HG02588 (cell line): ENCODE data around the gene TFCP2L1.
"Not testable (repeated sequence)": the region's sequence is repeated elsewhere in the genome, so short reads cannot be mapped to it uniquely, and the experiment has no call there.

Source experiments
- ATAC-seq: cut with Tn5 transposase; IDR thresholded peaks from one replicate; pipeline ENCODE4 v1.9.1; 2021; ENCODE audit warnings: mild to moderate bottlenecking, moderate library complexity; ENCODE audit not compliant: unreplicated experiment

The TFCP2L1 gene

GRCh38 chr2:121227381-121228144 lies 57.4 kb downstream of the TFCP2L1 start:
- not testable (repeated sequence) for ATAC-seq

GRCh38 chr2:121225681-121226080 lies 59.3 kb downstream of the TFCP2L1 start:
- not testable (repeated sequence) for ATAC-seq

GRCh38 chr2:121220995-121221394 lies 64.0 kb downstream of the TFCP2L1 start:
- ATAC-seq, result no peak

- ATAC-seq, result no peak
Measured at GRCh38 chr2:121219866-121220265, 65.1 kb downstream of the TFCP2L1 start.

- no peak for ATAC-seq
Measured at GRCh38 chr2:121218386-121218938, 66.5 kb downstream of the TFCP2L1 start.

- no peak for ATAC-seq
Measured at GRCh38 chr2:121217627-121218026, 67.4 kb downstream of the TFCP2L1 start.

GRCh38 chr2:121214296-121214695 lies 70.7 kb downstream of the TFCP2L1 start:
- no peak for ATAC-seq

- ATAC-seq, result no peak
Measured at GRCh38 chr2:121213386-121213785, 71.6 kb downstream of the TFCP2L1 start.

- no peak for ATAC-seq
Measured at GRCh38 chr2:121212661-121213325, 72.2 kb downstream of the TFCP2L1 start.

- ATAC-seq, result no peak
Measured at GRCh38 chr2:121211689-121212151, 73.3 kb downstream of the TFCP2L1 start.

- ATAC-seq, result no peak
Measured at GRCh38 chr2:121211251-121211650, 73.8 kb downstream of the TFCP2L1 start.

GRCh38 chr2:121210691-121211090 lies 74.3 kb downstream of the TFCP2L1 start:
- no peak for ATAC-seq

GRCh38 chr2:121209014-121209610 lies 75.9 kb downstream of the TFCP2L1 start:
- ATAC-seq, result no peak

- no peak for ATAC-seq
Measured at GRCh38 chr2:121207494-121207893, 77.5 kb downstream of the TFCP2L1 start.

- no peak for ATAC-seq
Measured at GRCh38 chr2:121205321-121205942, 79.6 kb downstream of the TFCP2L1 start.

- no peak for ATAC-seq
Measured at GRCh38 chr2:121203591-121204249, 81.3 kb downstream of the TFCP2L1 start.

- ATAC-seq, result no peak
Measured at GRCh38 chr2:121202541-121203310, 82.3 kb downstream of the TFCP2L1 start.

- no peak for ATAC-seq
Measured at GRCh38 chr2:121201796-121202195, 83.2 kb downstream of the TFCP2L1 start.

GRCh38 chr2:121200419-121201315 lies 84.3 kb downstream of the TFCP2L1 start:
- no peak for ATAC-seq
